Mesenchymal stem cell (in vitro differentiated cells and primary cell): ENCODE data around the gene LPCAT2.

ENCODE experiments used
- DNase-seq: peaks from one replicate; pipeline ENCODE4 v3.0.0-alpha.2; 2013
- H2AFZ ChIP-seq: one replicate; pipeline ENCODE4 v1.6.1; 2013; ENCODE audit warnings: low read depth, mild to moderate bottlenecking, control low read depth, inconsistent platforms, low read length, moderate library complexity
- H2AK5ac ChIP-seq: 2 replicates; pipeline ENCODE4 v1.6.1; 2013; ENCODE audit warnings: low read length, moderate library complexity, mild to moderate bottlenecking, inconsistent platforms; ENCODE audit not compliant: severe bottlenecking
- H2BK120ac ChIP-seq: one replicate; pipeline ENCODE4 v1.6.1; 2013; ENCODE audit warnings: low read depth, mild to moderate bottlenecking, inconsistent platforms, low read length, moderate library complexity
- H2BK12ac ChIP-seq, 2 experiments: one replicate each; pipeline ENCODE4 v1.6.1; 2013; ENCODE audit warnings: inconsistent platforms in 2 of 2, low read length in 2 of 2, mild to moderate bottlenecking in 2 of 2, moderate library complexity in 2 of 2, control low read depth in 1 of 2
- H2BK15ac ChIP-seq: one replicate; pipeline ENCODE4 v1.6.1; 2013; ENCODE audit warnings: mild to moderate bottlenecking, low read depth, inconsistent platforms; ENCODE audit not compliant: poor library complexity, severe bottlenecking
- H2BK5ac ChIP-seq: 2 replicates; pipeline ENCODE4 v1.6.1; 2013; ENCODE audit warnings: low read depth, mild to moderate bottlenecking, low read length, control low read depth, inconsistent platforms; ENCODE audit not compliant: poor library complexity, severe bottlenecking
- H3K14ac ChIP-seq, 2 experiments: one replicate each; pipeline ENCODE4 v1.6.1; 2013; ENCODE audit warnings: inconsistent platforms in 2 of 2, low read length in 2 of 2, control low read depth in 1 of 2, mild to moderate bottlenecking in 1 of 2, moderate library complexity in 1 of 2
- H3K18ac ChIP-seq, 2 experiments: one replicate each; pipeline ENCODE4 v1.6.1; 2013; ENCODE audit warnings: inconsistent platforms in 2 of 2, low read length in 2 of 2, control low read depth in 1 of 2, low read depth in 1 of 2, mild to moderate bottlenecking in 1 of 2
- H3K23ac ChIP-seq, 2 experiments: one replicate each; pipeline ENCODE4 v1.6.1; 2013; ENCODE audit warnings: inconsistent platforms in 2 of 2, low read length in 2 of 2, mild to moderate bottlenecking in 2 of 2, moderate library complexity in 2 of 2, control low read depth in 1 of 2
- H3K27ac ChIP-seq: 2 replicates; pipeline ENCODE4 v1.5.1; 2013; ENCODE audit warnings: mild to moderate bottlenecking, moderate library complexity, low read length, control low read depth, inconsistent platforms; ENCODE audit not compliant: poor library complexity, severe bottlenecking
- H3K27me3 ChIP-seq, 2 experiments: 2 replicates each; pipeline versions ENCODE4 v1.6.1 to v1.7.0; 2013; ENCODE audit warnings: low read length in 2 of 2, mild to moderate bottlenecking in 2 of 2, moderate library complexity in 2 of 2, control low read depth in 1 of 2, inconsistent platforms in 1 of 2; ENCODE audit not compliant: control insufficient read depth in 1 of 2, insufficient read depth in 1 of 2
- H3K36me3 ChIP-seq, 2 experiments: 2 replicates each; pipeline versions ENCODE4 v1.6.1 to v1.7.0; 2013; ENCODE audit warnings: low read length in 2 of 2, control low read depth in 1 of 2, inconsistent platforms in 1 of 2, low read depth in 1 of 2, mild to moderate bottlenecking in 1 of 2; ENCODE audit not compliant: insufficient read depth in 2 of 2, control insufficient read depth in 1 of 2
- H3K4ac ChIP-seq, 2 experiments: one replicate each; pipeline ENCODE4 v1.6.1; 2013; ENCODE audit warnings: inconsistent platforms in 2 of 2, low read length in 2 of 2, mild to moderate bottlenecking in 2 of 2, moderate library complexity in 2 of 2, control low read depth in 1 of 2, low read depth in 1 of 2
- H3K4me1 ChIP-seq: 2 replicates; pipeline ENCODE4 v1.6.1; 2013; ENCODE audit warnings: low read depth, low read length, control low read depth; ENCODE audit not compliant: control insufficient read depth, insufficient read depth
- H3K4me2 ChIP-seq: 2 replicates; pipeline ENCODE4 v1.6.1; 2013; ENCODE audit warnings: low read length, mild to moderate bottlenecking, inconsistent platforms; ENCODE audit not compliant: poor library complexity, severe bottlenecking
- H3K4me3 ChIP-seq, 2 experiments: 2 replicates each; pipeline versions ENCODE4 v1.5.1 to v1.7.0; 2013; ENCODE audit warnings: low read length in 2 of 2, mild to moderate bottlenecking in 2 of 2, control low read depth in 1 of 2, low read depth in 1 of 2; ENCODE audit not compliant: insufficient read depth in 1 of 2
- H3K79me1 ChIP-seq: replicated peaks from 2 replicates; pipeline ENCODE4 v1.6.1; 2013; ENCODE audit warnings: mild to moderate bottlenecking, control low read depth, low read length, inconsistent platforms; ENCODE audit not compliant: poor library complexity, severe bottlenecking
- H3K9ac ChIP-seq: 2 replicates; pipeline ENCODE4 v1.7.0; 2013; ENCODE audit warnings: mild to moderate bottlenecking, low read length, moderate library complexity
- H3K9me3 ChIP-seq: 2 replicates; pipeline ENCODE4 v1.7.0; 2013; ENCODE audit warnings: mild to moderate bottlenecking, low read length; ENCODE audit not compliant: control insufficient read depth
- H4K8ac ChIP-seq: one replicate; pipeline ENCODE4 v1.6.1; 2013; ENCODE audit warnings: inconsistent platforms, mild to moderate bottlenecking, low read length, moderate library complexity
- H4K91ac ChIP-seq: one replicate; pipeline ENCODE4 v1.6.1; 2013; ENCODE audit warnings: mild to moderate bottlenecking, low read length, inconsistent platforms
- WGBS: methylation state at CpG from one replicate; pipeline ENCODE4 v1.1.7; 2013; ENCODE audit warnings: mixed read lengths; 5-methylcytosine and 5-hydroxymethylcytosine counted together

The LPCAT2 gene

DNA sequence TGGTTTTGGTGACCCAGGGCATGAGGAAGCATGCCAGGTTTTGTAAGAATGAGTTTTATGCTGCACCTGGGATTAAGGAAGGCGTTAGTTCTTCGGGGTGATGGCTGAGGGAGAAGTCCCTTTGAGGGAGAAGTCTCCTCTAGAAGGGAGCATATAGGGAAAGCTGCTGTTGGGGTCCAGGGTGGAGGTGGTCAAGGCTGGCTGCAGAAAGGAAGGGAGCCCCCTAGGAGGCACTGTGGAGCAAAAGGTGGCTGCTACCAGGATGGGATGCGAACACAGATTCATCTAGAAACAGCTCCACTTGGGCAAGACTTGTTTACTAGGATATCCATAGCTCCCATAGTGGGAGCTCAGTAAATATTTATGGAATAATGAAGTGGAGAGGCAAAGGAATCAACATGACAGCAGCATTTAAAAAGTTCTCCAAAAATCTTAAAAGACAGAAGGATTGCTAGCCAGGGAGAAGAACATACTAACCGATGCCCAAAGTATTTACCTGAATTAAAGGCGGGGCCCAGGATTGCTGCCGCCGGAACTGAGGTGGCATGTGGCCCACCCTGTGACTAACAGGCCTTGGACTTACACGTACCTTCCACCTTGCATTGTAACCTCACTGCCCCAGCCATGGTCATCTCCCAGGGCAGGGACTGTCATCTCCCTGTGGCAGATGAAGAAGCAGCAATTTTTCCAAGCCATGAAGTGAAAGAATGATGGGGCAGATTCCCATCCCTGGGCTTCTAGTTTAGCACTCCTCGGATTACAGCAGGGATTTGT, 7.1 kb upstream of the LPCAT2 start:
- H2BK15ac ChIP-seq = peak overlapping the region; percentile 86
- H3K27me3 ChIP-seq = no peaks in the 10 kb centered on the region
- H3K14ac ChIP-seq = peak overlapping the region in 1 of 2 experiments; percentile 57
- peaks cover 37% of the 10 kb centered on the region for H3K4me1 ChIP-seq
- peak overlapping the region; percentile 77 for H4K91ac ChIP-seq
- H2BK5ac ChIP-seq = no peak overlapping the region
- no peaks in the 10 kb centered on the region for H3K79me1 ChIP-seq
- peak overlapping the region; percentile 75 for H3K9ac ChIP-seq
- H3K18ac ChIP-seq = peak overlapping the region; percentile 49 to 59
- peak overlapping the region; percentile 42 for H2BK120ac ChIP-seq
- H3K23ac ChIP-seq = no peak overlapping the region
- H3K4ac ChIP-seq = peak overlapping the region; percentile 35 to 52
- H3K36me3 ChIP-seq = peaks cover 33 to 97% of the 10 kb centered on the region in 2 experiments
- H3K4me2 ChIP-seq = no peak overlapping the region
- H2AK5ac ChIP-seq = peak overlapping the region; percentile 71
- peak overlapping the region in 1 of 2 experiments; percentile 5 for H3K4me3 ChIP-seq
- H2BK12ac ChIP-seq = peak overlapping the region; percentile 77 to 87
- no peaks in the 10 kb centered on the region for H3K9me3 ChIP-seq
- DNase-seq = peak; percentile 35
- WGBS = 92% methylated on average over 8 of the region's 9 CpGs
- H4K8ac ChIP-seq = peak overlapping the region; percentile 35
- no peak overlapping the region for H3K27ac ChIP-seq
- no peak overlapping the region for H2AFZ ChIP-seq

DNA sequence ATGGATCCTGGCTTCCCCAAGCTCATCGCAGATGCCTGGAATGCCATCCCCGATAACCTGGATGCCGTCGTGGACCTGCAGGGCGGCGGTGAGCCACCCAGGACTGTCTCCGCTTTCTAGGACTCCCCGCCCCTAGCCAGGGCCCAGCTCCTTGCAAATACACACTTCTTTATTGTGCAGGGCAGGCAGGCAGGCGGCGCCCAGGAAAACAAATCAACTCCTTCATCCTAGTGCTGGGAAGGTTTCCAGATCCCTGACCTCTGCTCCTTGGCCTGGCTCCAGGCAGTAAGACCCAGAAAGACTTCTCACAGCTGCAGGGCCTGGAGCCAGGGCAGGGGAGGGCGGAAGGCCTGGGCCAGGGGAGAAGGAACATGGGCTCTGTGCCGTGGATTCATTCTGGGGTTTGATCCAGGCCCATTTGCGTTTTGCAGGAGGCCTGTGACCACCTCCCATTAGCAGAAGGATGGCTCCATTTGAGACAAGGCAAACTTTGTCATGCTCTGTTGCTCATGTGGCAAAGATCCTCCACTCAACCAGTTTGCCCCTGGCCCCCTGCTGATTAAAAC, 6.0 kb upstream of the LPCAT2 start:
- H3K4me1 ChIP-seq = peaks cover 35% of the 10 kb centered on the region
- peak overlapping the region; percentile 59 for H2BK120ac ChIP-seq
- no peaks in the 10 kb centered on the region for H3K9me3 ChIP-seq
- H3K18ac ChIP-seq = peak overlapping the region; percentile 60 to 67
- no peaks in the 10 kb centered on the region for H3K79me1 ChIP-seq
- H3K9ac ChIP-seq = peak overlapping the region; percentile 75
- peak overlapping the region; percentile 44 for H4K91ac ChIP-seq
- peak overlapping the region; percentile 86 for H2AK5ac ChIP-seq
- H3K27me3 ChIP-seq = no peaks in the 10 kb centered on the region
- 4% methylated on average over 13 of the region's 13 CpGs for WGBS
- peak overlapping the region; percentile 21 for H2BK5ac ChIP-seq
- H4K8ac ChIP-seq = peak overlapping the region; percentile 33
- H3K4me2 ChIP-seq = no peak overlapping the region
- peak; percentile 92 for DNase-seq
- H2BK15ac ChIP-seq = peak overlapping the region; percentile 17
- H2AFZ ChIP-seq = no peak overlapping the region
- H3K4ac ChIP-seq = peak overlapping the region in 1 of 2 experiments; percentile 81
- peak overlapping the region in 1 of 2 experiments; percentile 5 for H3K4me3 ChIP-seq
- peaks cover 32 to 97% of the 10 kb centered on the region in 2 experiments for H3K36me3 ChIP-seq
- H3K23ac ChIP-seq = no peak overlapping the region
- H3K27ac ChIP-seq = peak overlapping the region; percentile 84
- H3K14ac ChIP-seq = peak overlapping the region in 1 of 2 experiments; percentile 64
- H2BK12ac ChIP-seq = peak overlapping the region; percentile 22 to 65

DNA sequence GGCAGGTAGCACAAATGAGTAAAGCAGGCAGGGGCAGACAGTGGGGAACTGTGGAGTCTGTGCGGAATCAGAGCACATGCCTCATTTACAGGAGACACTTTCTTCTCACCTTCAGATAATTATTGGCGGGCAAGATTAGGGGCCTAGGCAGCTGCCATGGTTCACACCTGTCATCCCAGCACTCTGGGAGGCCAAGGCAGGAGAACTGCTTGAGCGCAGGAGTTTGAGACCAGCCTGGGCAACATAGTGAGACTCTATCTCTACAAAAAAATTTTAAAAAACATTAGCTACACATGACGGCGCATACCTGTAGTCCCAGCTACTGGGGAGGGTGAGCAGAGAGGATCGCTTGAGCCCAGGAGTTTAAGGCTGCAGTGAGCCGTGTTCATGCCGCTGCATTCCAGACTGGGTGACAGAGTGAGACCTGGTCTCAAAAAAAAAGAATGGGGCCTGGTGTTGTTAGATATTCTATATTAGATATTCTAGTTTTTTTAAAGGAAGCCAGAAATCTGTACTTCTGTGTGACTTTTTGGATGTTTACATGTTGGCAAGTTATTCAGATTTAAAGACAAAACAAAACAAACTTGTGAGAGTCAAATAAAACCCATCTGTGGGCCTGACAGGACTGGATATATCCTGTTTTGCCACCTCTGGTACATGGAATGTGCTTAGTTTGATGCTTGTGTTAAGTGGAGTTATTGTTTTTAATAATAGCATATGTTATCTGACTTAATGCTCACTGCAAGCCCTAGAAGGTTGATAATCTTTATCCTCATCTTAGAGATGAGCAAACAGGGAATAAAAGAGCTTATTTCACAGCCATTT, 4.9 kb upstream of the LPCAT2 start:
- no peak overlapping the region for H3K14ac ChIP-seq
- no peak overlapping the region for H4K8ac ChIP-seq
- H3K4me2 ChIP-seq = no peak overlapping the region
- WGBS = 89% methylated on average over 8 of the region's 8 CpGs
- H4K91ac ChIP-seq = no peak overlapping the region
- no peak overlapping the region for H2BK5ac ChIP-seq
- no peaks in the 10 kb centered on the region for H3K79me1 ChIP-seq
- no peak overlapping the region for H2AFZ ChIP-seq
- H2AK5ac ChIP-seq = peak overlapping the region; percentile 35
- no peak overlapping the region for H3K4me3 ChIP-seq
- H3K4me1 ChIP-seq = peaks cover 31% of the 10 kb centered on the region
- H3K36me3 ChIP-seq = peaks cover 27 to 97% of the 10 kb centered on the region in 2 experiments
- H2BK15ac ChIP-seq = no peak overlapping the region
- peak overlapping the region; percentile 3 to 24 for H2BK12ac ChIP-seq
- H3K9ac ChIP-seq = peak overlapping the region; percentile 75
- peak overlapping the region in 1 of 2 experiments; percentile 57 for H3K4ac ChIP-seq
- no peaks in the 10 kb centered on the region for H3K9me3 ChIP-seq
- no peak overlapping the region for H3K27ac ChIP-seq
- DNase-seq = no peak
- H3K18ac ChIP-seq = peak overlapping the region; percentile 7 to 40
- peak overlapping the region; percentile 59 for H2BK120ac ChIP-seq
- H3K27me3 ChIP-seq = no peaks in the 10 kb centered on the region
- H3K23ac ChIP-seq = no peak overlapping the region
